Mesenchymal stem cell (in vitro differentiated cells and primary cell): Measurements from ENCODE around the gene TRIM52.
"Not testable (repeated sequence)": the region's sequence is repeated elsewhere in the genome, so short reads cannot be mapped to it uniquely, and the experiment has no call there.

Experiments
- DNase-seq: peaks from one replicate; pipeline ENCODE4 v3.0.0-alpha.2; 2013
- H2AFZ ChIP-seq: one replicate; pipeline ENCODE4 v1.6.1; 2013; ENCODE audit warnings: low read depth, mild to moderate bottlenecking, control low read depth, inconsistent platforms, low read length, moderate library complexity
- H2AK5ac ChIP-seq: 2 replicates; pipeline ENCODE4 v1.6.1; 2013; ENCODE audit warnings: low read length, moderate library complexity, mild to moderate bottlenecking, inconsistent platforms; ENCODE audit not compliant: severe bottlenecking
- H2BK120ac ChIP-seq: one replicate; pipeline ENCODE4 v1.6.1; 2013; ENCODE audit warnings: low read depth, mild to moderate bottlenecking, inconsistent platforms, low read length, moderate library complexity
- H2BK12ac ChIP-seq, 2 experiments: one replicate each; pipeline ENCODE4 v1.6.1; 2013; ENCODE audit warnings: inconsistent platforms in 2 of 2, low read length in 2 of 2, mild to moderate bottlenecking in 2 of 2, moderate library complexity in 2 of 2, control low read depth in 1 of 2
- H2BK15ac ChIP-seq: one replicate; pipeline ENCODE4 v1.6.1; 2013; ENCODE audit warnings: mild to moderate bottlenecking, low read depth, inconsistent platforms; ENCODE audit not compliant: poor library complexity, severe bottlenecking
- H2BK5ac ChIP-seq: 2 replicates; pipeline ENCODE4 v1.6.1; 2013; ENCODE audit warnings: low read depth, mild to moderate bottlenecking, low read length, control low read depth, inconsistent platforms; ENCODE audit not compliant: poor library complexity, severe bottlenecking
- H3K14ac ChIP-seq, 2 experiments: one replicate each; pipeline ENCODE4 v1.6.1; 2013; ENCODE audit warnings: inconsistent platforms in 2 of 2, low read length in 2 of 2, control low read depth in 1 of 2, mild to moderate bottlenecking in 1 of 2, moderate library complexity in 1 of 2
- H3K18ac ChIP-seq, 2 experiments: one replicate each; pipeline ENCODE4 v1.6.1; 2013; ENCODE audit warnings: inconsistent platforms in 2 of 2, low read length in 2 of 2, control low read depth in 1 of 2, low read depth in 1 of 2, mild to moderate bottlenecking in 1 of 2
- H3K23ac ChIP-seq, 2 experiments: one replicate each; pipeline ENCODE4 v1.6.1; 2013; ENCODE audit warnings: inconsistent platforms in 2 of 2, low read length in 2 of 2, mild to moderate bottlenecking in 2 of 2, moderate library complexity in 2 of 2, control low read depth in 1 of 2
- H3K27ac ChIP-seq: 2 replicates; pipeline ENCODE4 v1.5.1; 2013; ENCODE audit warnings: mild to moderate bottlenecking, moderate library complexity, low read length, control low read depth, inconsistent platforms; ENCODE audit not compliant: poor library complexity, severe bottlenecking
- H3K27me3 ChIP-seq, 2 experiments: 2 replicates each; pipeline versions ENCODE4 v1.6.1 to v1.7.0; 2013; ENCODE audit warnings: low read length in 2 of 2, mild to moderate bottlenecking in 2 of 2, moderate library complexity in 2 of 2, control low read depth in 1 of 2, inconsistent platforms in 1 of 2; ENCODE audit not compliant: control insufficient read depth in 1 of 2, insufficient read depth in 1 of 2
- H3K36me3 ChIP-seq, 2 experiments: 2 replicates each; pipeline versions ENCODE4 v1.6.1 to v1.7.0; 2013; ENCODE audit warnings: low read length in 2 of 2, control low read depth in 1 of 2, inconsistent platforms in 1 of 2, low read depth in 1 of 2, mild to moderate bottlenecking in 1 of 2; ENCODE audit not compliant: insufficient read depth in 2 of 2, control insufficient read depth in 1 of 2
- H3K4ac ChIP-seq, 2 experiments: one replicate each; pipeline ENCODE4 v1.6.1; 2013; ENCODE audit warnings: inconsistent platforms in 2 of 2, low read length in 2 of 2, mild to moderate bottlenecking in 2 of 2, moderate library complexity in 2 of 2, control low read depth in 1 of 2, low read depth in 1 of 2
- H3K4me1 ChIP-seq: 2 replicates; pipeline ENCODE4 v1.6.1; 2013; ENCODE audit warnings: low read depth, low read length, control low read depth; ENCODE audit not compliant: control insufficient read depth, insufficient read depth
- H3K4me2 ChIP-seq: 2 replicates; pipeline ENCODE4 v1.6.1; 2013; ENCODE audit warnings: low read length, mild to moderate bottlenecking, inconsistent platforms; ENCODE audit not compliant: poor library complexity, severe bottlenecking
- H3K4me3 ChIP-seq, 2 experiments: 2 replicates each; pipeline versions ENCODE4 v1.5.1 to v1.7.0; 2013; ENCODE audit warnings: low read length in 2 of 2, mild to moderate bottlenecking in 2 of 2, control low read depth in 1 of 2, low read depth in 1 of 2; ENCODE audit not compliant: insufficient read depth in 1 of 2
- H3K79me1 ChIP-seq: replicated peaks from 2 replicates; pipeline ENCODE4 v1.6.1; 2013; ENCODE audit warnings: mild to moderate bottlenecking, control low read depth, low read length, inconsistent platforms; ENCODE audit not compliant: poor library complexity, severe bottlenecking
- H3K9ac ChIP-seq: 2 replicates; pipeline ENCODE4 v1.7.0; 2013; ENCODE audit warnings: mild to moderate bottlenecking, low read length, moderate library complexity
- H3K9me3 ChIP-seq: 2 replicates; pipeline ENCODE4 v1.7.0; 2013; ENCODE audit warnings: mild to moderate bottlenecking, low read length; ENCODE audit not compliant: control insufficient read depth
- H4K8ac ChIP-seq: one replicate; pipeline ENCODE4 v1.6.1; 2013; ENCODE audit warnings: inconsistent platforms, mild to moderate bottlenecking, low read length, moderate library complexity
- H4K91ac ChIP-seq: one replicate; pipeline ENCODE4 v1.6.1; 2013; ENCODE audit warnings: mild to moderate bottlenecking, low read length, inconsistent platforms
- WGBS: methylation state at CpG from one replicate; pipeline ENCODE4 v1.1.7; 2013; ENCODE audit warnings: mixed read lengths; 5-methylcytosine and 5-hydroxymethylcytosine counted together

TRIM52 gene

GRCh38 chr5:181281984-181282316 is 21.0 kb upstream of the TRIM52 start:
- no peak overlapping the region for H3K27ac ChIP-seq
- no peak overlapping the region for H2AFZ ChIP-seq
- H3K4me1 ChIP-seq, result peaks cover 22% of the 10 kb centered on the region
- WGBS, result 2% methylated on average over 18 of the region's 18 CpGs
- no peaks in the 10 kb centered on the region for H3K9me3 ChIP-seq
- no peaks in the 10 kb centered on the region for H3K27me3 ChIP-seq
- peaks cover 0 to 32% of the 10 kb centered on the region in 2 experiments for H3K36me3 ChIP-seq
- H4K8ac ChIP-seq, result no peak overlapping the region
- H2BK12ac ChIP-seq, result peak overlapping the region in 1 of 2 experiments; percentile 7
- peak overlapping the region; percentile 98 for H3K4me2 ChIP-seq
- H3K18ac ChIP-seq, result peak overlapping the region in 1 of 2 experiments; percentile 78
- H3K9ac ChIP-seq, result no peak overlapping the region
- H4K91ac ChIP-seq, result no peak overlapping the region
- H2AK5ac ChIP-seq, result no peak overlapping the region
- H3K4ac ChIP-seq, result peak overlapping the region in 1 of 2 experiments; percentile 49
- peak overlapping the region in 1 of 2 experiments; percentile 98 for H3K23ac ChIP-seq
- DNase-seq, result no peak
- no peak overlapping the region for H2BK120ac ChIP-seq
- H3K14ac ChIP-seq, result peak overlapping the region in 1 of 2 experiments; percentile 93
- H3K79me1 ChIP-seq, result no peaks in the 10 kb centered on the region
- H3K4me3 ChIP-seq, result peak overlapping the region in 1 of 2 experiments; percentile 71
- H2BK15ac ChIP-seq, result no peak overlapping the region
- no peak overlapping the region for H2BK5ac ChIP-seq

- H3K4ac ChIP-seq, result peak overlapping the region; percentile 62 to 99
- H3K79me1 ChIP-seq, result no peaks in the 10 kb centered on the region
- H4K91ac ChIP-seq, result peak overlapping the region; percentile 55
- no peak overlapping the region for H2AK5ac ChIP-seq
- no peaks in the 10 kb centered on the region for H3K27me3 ChIP-seq
- DNase-seq, result peak; percentile 99
- H3K4me3 ChIP-seq, result peak overlapping the region in 1 of 2 experiments; percentile 71
- peak overlapping the region; percentile 97 for H3K27ac ChIP-seq
- peaks cover 0 to 26% of the 10 kb centered on the region in 2 experiments for H3K36me3 ChIP-seq
- H3K23ac ChIP-seq, result peak overlapping the region in 1 of 2 experiments; percentile 93
- H3K18ac ChIP-seq, result peak overlapping the region; percentile 88 to 100
- peak overlapping the region in 1 of 2 experiments; percentile 99 for H3K14ac ChIP-seq
- H2BK120ac ChIP-seq, result no peak overlapping the region
- peak overlapping the region; percentile 99 for H2AFZ ChIP-seq
- WGBS, result 2% methylated on average over 39 of the region's 40 CpGs
- no peak overlapping the region for H3K9ac ChIP-seq
- peak overlapping the region; percentile 88 for H2BK5ac ChIP-seq
- H3K4me2 ChIP-seq, result peak overlapping the region; percentile 98
- H2BK15ac ChIP-seq, result no peak overlapping the region
- peaks cover 22% of the 10 kb centered on the region for H3K4me1 ChIP-seq
- H3K9me3 ChIP-seq, result no peaks in the 10 kb centered on the region
- peak overlapping the region in 1 of 2 experiments; percentile 89 for H2BK12ac ChIP-seq
- peak overlapping the region; percentile 78 for H4K8ac ChIP-seq
Observed at GRCh38 chr5:181281077-181281983, 20.4 kb upstream of the TRIM52 start.

GRCh38 chr5:181280251-181280762 is 19.4 kb upstream of the TRIM52 start:
- Histone ChIP-seq H3K4me3 (no peak overlapping the region), H3K9ac (no peak overlapping the region), H3K23ac (no peak overlapping the region), H2BK120ac (no peak overlapping the region), H3K36me3 (peaks cover 0 to 17% of the 10 kb centered on the region in 2 experiments), H3K79me1 (no peaks in the 10 kb centered on the region), H4K91ac (no peak overlapping the region), H3K4me2 (peak overlapping the region; percentile 95), H3K14ac (no peak overlapping the region), H3K4ac (no peak overlapping the region), H3K4me1 (peaks cover 22% of the 10 kb centered on the region), H2AK5ac (no peak overlapping the region), H4K8ac (no peak overlapping the region), H3K18ac (no peak overlapping the region), H3K27ac (peak overlapping the region; percentile 38), H2BK15ac (no peak overlapping the region), H2BK12ac (no peak overlapping the region), H2BK5ac (no peak overlapping the region), H3K9me3 (no peaks in the 10 kb centered on the region), H2AFZ (peak overlapping the region; percentile 69), H3K27me3 (no peaks in the 10 kb centered on the region)
- DNase-seq, result peak; percentile 34
- 3% methylated on average over 7 of the region's 7 CpGs for WGBS

- H3K4me1 ChIP-seq, H4K91ac ChIP-seq, H3K23ac ChIP-seq, H3K36me3 ChIP-seq, H3K79me1 ChIP-seq, H2AK5ac ChIP-seq, H2BK12ac ChIP-seq, H3K9ac ChIP-seq, H3K27ac ChIP-seq, H4K8ac ChIP-seq, H3K9me3 ChIP-seq, H3K14ac ChIP-seq, H2BK5ac ChIP-seq, H3K27me3 ChIP-seq, H2BK15ac ChIP-seq, H3K4me3 ChIP-seq, H2BK120ac ChIP-seq, H3K18ac ChIP-seq, H3K4ac ChIP-seq: not testable (repeated sequence)
- H3K4me2 ChIP-seq, result peak overlapping the region; percentile 70
- peak overlapping the region; percentile 42 for H2AFZ ChIP-seq
- peak; percentile 57 for DNase-seq
- WGBS, result 2% methylated on average over 19 of the region's 28 CpGs
Observed at GRCh38 chr5:181273433-181273744, 12.4 kb upstream of the TRIM52 start.
